Uterus (tissue), 2 donors: ENCODE measurements around the gene NHLRC1.

ENCODE experiments used
- CTCF ChIP-seq, 4 experiments: fragments of 200-600 bp in 2 of 4; fragments of 450-650 bp in 2 of 4; sonication (generic) in 2 of 4; IDR thresholded peaks; one replicate each; pipeline ENCODE4 v1.5.1; 2016 to 2019; ENCODE audit warnings: antibody characterized with exemption in 4 of 4, mild to moderate bottlenecking in 2 of 4, moderate library complexity in 1 of 4
- POLR2A ChIP-seq, 2 donors: fragments of 450-650 bp; IDR thresholded peaks; one replicate each; pipeline ENCODE4 v1.6.1; 2016; ENCODE audit warnings: antibody characterized with exemption in 2 of 2, mild to moderate bottlenecking in 1 of 2, moderate library complexity in 1 of 2

- TF ChIP-seq CTCF (IDR thresholded peaks at IDR 0.05), result no peak
- TF ChIP-seq POLR2A (IDR thresholded peaks at IDR 0.05), result no peak
Observed at GRCh38 chr6:18148304-18149025, 26.0 kb upstream of the NHLRC1 start.
